MM.1S (cell line): ENCODE measurements around the gene MT1B.

Experiments
- DNase-seq: peaks from one replicate; pipeline ENCODE4 v3.0.0-alpha.2; 2015
- H2AFZ ChIP-seq: fragments of 300-600 bp; sonication (generic); 2 replicates; pipeline ENCODE4 v1.6.0; 2016; ENCODE audit warnings: antibody characterized with exemption, low read length
- H3F3A ChIP-seq: fragments of 300-600 bp; sonication (generic); 2 replicates; pipeline ENCODE4 v1.6.1; 2016; ENCODE audit warnings: mild to moderate bottlenecking, antibody characterized with exemption, low read length, moderate library complexity, mixed read lengths; ENCODE audit not compliant: insufficient read depth
- H3K27ac ChIP-seq: fragments of 300-600 bp; sonication (generic); 2 replicates; pipeline ENCODE4 v1.5.1; 2016; ENCODE audit warnings: mild to moderate bottlenecking, low read length
- H3K27me3 ChIP-seq: fragments of 300-600 bp; sonication (generic); replicated peaks from 2 replicates; pipeline ENCODE4 v1.6.0; 2016; ENCODE audit warnings: low read length; ENCODE audit not compliant: insufficient read depth
- H3K36me3 ChIP-seq: fragments of 300-600 bp; sonication (generic); replicated peaks from 2 replicates; pipeline ENCODE4 v1.6.1; 2016; ENCODE audit warnings: mild to moderate bottlenecking, low read length, mixed read lengths; ENCODE audit not compliant: insufficient read depth
- H3K4me1 ChIP-seq: fragments of 300-600 bp; sonication (generic); 2 replicates; pipeline ENCODE4 v1.6.1; 2016; ENCODE audit warnings: low read length, mixed read lengths
- H3K4me2 ChIP-seq: fragments of 300-600 bp; sonication (generic); 2 replicates; pipeline ENCODE4 v1.6.0; 2016; ENCODE audit warnings: low read depth, low read length
- H3K4me3 ChIP-seq: fragments of 300-600 bp; sonication (generic); 2 replicates; pipeline ENCODE4 v1.5.1; 2016; ENCODE audit warnings: low read length, mixed read lengths
- H3K79me2 ChIP-seq: fragments of 300-600 bp; sonication (generic); 2 replicates; pipeline ENCODE4 v1.6.1; 2016; ENCODE audit warnings: mixed run types, low read length, mixed read lengths
- H3K9ac ChIP-seq: fragments of 300-600 bp; sonication (generic); 2 replicates; pipeline ENCODE4 v1.6.1; 2016; ENCODE audit warnings: low read length, mixed read lengths
- H3K9me2 ChIP-seq: fragments of 300-600 bp; sonication (generic); replicated peaks from 2 replicates; pipeline ENCODE4 v1.6.1; 2016; ENCODE audit warnings: mild to moderate bottlenecking, low read length, mixed read lengths; ENCODE audit not compliant: insufficient read depth
- H3K9me3 ChIP-seq: fragments of 300-600 bp; sonication (generic); replicated peaks from 2 replicates; pipeline ENCODE4 v1.6.1; 2016; ENCODE audit warnings: mild to moderate bottlenecking, low read length, mixed read lengths; ENCODE audit not compliant: insufficient read depth
- H4K20me1 ChIP-seq: fragments of 300-600 bp; sonication (generic); 2 replicates; pipeline ENCODE4 v1.6.1; 2016; ENCODE audit warnings: mild to moderate bottlenecking, low read length, moderate library complexity, mixed read lengths; ENCODE audit not compliant: insufficient read depth
- CTCF ChIP-seq: fragments of 300-600 bp; sonication (generic); IDR thresholded peaks from 2 replicates; pipeline ENCODE4 v1.5.1; 2016; ENCODE audit warnings: antibody characterized with exemption, low read length, mixed read lengths
- EZH2 ChIP-seq: fragments of 300-600 bp; sonication (generic); optimal IDR thresholded peaks from 2 replicates; pipeline ENCODE3; 2017; ENCODE audit warnings: low read depth, mild to moderate bottlenecking, antibody characterized with exemption, low read length, mixed read lengths
- EZH2phosphoT487 ChIP-seq: fragments of 300-600 bp; sonication (generic); IDR thresholded peaks from 2 replicates; pipeline ENCODE4 v1.6.1; 2018; ENCODE audit warnings: antibody characterized with exemption, low read length

Gene MT1B

DNA sequence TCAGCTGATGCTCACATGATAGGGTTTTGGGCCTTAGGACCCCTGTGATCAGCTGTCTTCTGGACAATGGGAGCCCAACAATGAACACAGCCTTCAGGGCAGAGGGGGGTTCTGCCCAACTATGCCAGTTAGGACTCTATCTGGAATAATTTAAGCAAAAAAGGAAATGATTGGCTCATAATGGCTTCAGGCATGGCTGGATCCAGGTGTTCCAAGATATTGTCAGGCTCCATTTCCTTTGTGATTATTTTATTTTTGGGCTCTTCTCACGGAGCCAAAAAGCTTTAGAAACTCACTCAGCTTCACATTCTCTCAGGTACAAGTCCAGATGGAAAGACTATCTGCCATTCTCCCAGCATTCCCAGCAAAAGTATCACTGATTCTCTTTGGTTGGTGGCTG, 46.2 kb upstream of the MT1B start:
- H3K36me3 ChIP-seq, result no peaks in the 10 kb centered on the region
- peaks cover 26% of the 10 kb centered on the region; the same call in 1 of the 2 replicates for H3K27me3 ChIP-seq
- H3K79me2 ChIP-seq, result no peaks in the 10 kb centered on the region
- H3K4me3 ChIP-seq, result no peak overlapping the region
- H3K9me3 ChIP-seq, result no peaks in the 10 kb centered on the region
- no peak overlapping the region for H3K27ac ChIP-seq
- no peak overlapping the region for H2AFZ ChIP-seq
- no peak for TF ChIP-seq CTCF
- TF ChIP-seq EZH2, result no peak
- no peak for TF ChIP-seq EZH2phosphoT487
- peaks cover 16% of the 10 kb centered on the region for H3F3A ChIP-seq
- no peak overlapping the region for H3K4me2 ChIP-seq
- H3K4me1 ChIP-seq, result peaks cover 16% of the 10 kb centered on the region
- H4K20me1 ChIP-seq, result no peaks in the 10 kb centered on the region
- H3K9me2 ChIP-seq, result no peaks in the 10 kb centered on the region
- DNase-seq, result no peak
- H3K9ac ChIP-seq, result no peak overlapping the region

GRCh38 chr16:56606071-56606475, 45.6 kb upstream of the MT1B start:
- H4K20me1 ChIP-seq, result no peaks in the 10 kb centered on the region
- H3K9me3 ChIP-seq, result no peaks in the 10 kb centered on the region
- peaks cover 19% of the 10 kb centered on the region for H3K4me1 ChIP-seq
- no peak for DNase-seq
- peaks cover 26% of the 10 kb centered on the region for H3K27me3 ChIP-seq
- no peaks in the 10 kb centered on the region for H3K36me3 ChIP-seq
- H3K4me3 ChIP-seq, result no peak overlapping the region
- no peaks in the 10 kb centered on the region for H3K79me2 ChIP-seq
- H2AFZ ChIP-seq, result no peak overlapping the region
- H3K27ac ChIP-seq, result no peak overlapping the region
- no peaks in the 10 kb centered on the region for H3K9me2 ChIP-seq
- TF ChIP-seq CTCF, result no peak
- no peak for TF ChIP-seq EZH2
- no peak for TF ChIP-seq EZH2phosphoT487
- H3K4me2 ChIP-seq, result no peak overlapping the region
- no peak overlapping the region for H3K9ac ChIP-seq
- peaks cover 16% of the 10 kb centered on the region for H3F3A ChIP-seq

- no peak overlapping the region for H2AFZ ChIP-seq
- no peaks in the 10 kb centered on the region for H3K36me3 ChIP-seq
- peaks cover 16% of the 10 kb centered on the region for H3F3A ChIP-seq
- no peaks in the 10 kb centered on the region for H3K9me3 ChIP-seq
- H3K79me2 ChIP-seq, result no peaks in the 10 kb centered on the region
- no peak overlapping the region for H3K9ac ChIP-seq
- TF ChIP-seq EZH2phosphoT487 (no peak), CTCF (no peak), EZH2 (no peak)
- no peaks in the 10 kb centered on the region for H4K20me1 ChIP-seq
- peaks cover 25% of the 10 kb centered on the region for H3K27me3 ChIP-seq
- H3K4me3 ChIP-seq, result no peak overlapping the region
- no peaks in the 10 kb centered on the region for H3K9me2 ChIP-seq
- no peak overlapping the region for H3K27ac ChIP-seq
- H3K4me2 ChIP-seq, result no peak overlapping the region
- no peak for DNase-seq
- H3K4me1 ChIP-seq, result peaks cover 19% of the 10 kb centered on the region
Measured at GRCh38 chr16:56606476-56607108, 45.1 kb upstream of the MT1B start.
